ENCODE data around the gene FST. TPM values are rescaled to one million over a fixed set of nuclear protein-coding genes. Genes with fewer than 3 reads are reported as not detected.

Gene FST
- total RNA-seq, 1 donor from 2014 or later = 76.1 TPM

DNA sequence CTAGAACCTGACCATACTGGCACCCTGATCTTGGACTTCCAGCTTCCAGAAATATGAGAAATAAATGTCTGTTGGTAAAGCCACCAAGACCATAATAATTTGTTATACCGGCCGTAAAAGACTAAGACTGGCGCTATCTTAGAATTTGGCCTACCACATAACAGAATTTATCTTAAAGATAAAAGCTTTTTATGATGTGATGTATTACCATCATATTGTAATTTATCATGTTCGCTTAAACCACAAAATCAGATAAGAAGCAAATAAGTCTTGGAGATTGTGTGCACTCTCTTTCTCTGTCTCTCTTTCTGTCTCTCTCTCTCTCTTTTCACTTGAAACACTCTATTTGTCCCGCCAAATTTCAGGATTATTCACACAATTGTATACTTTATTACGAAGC lies 35.6 kb downstream of the FST start:
- no peak for DNase-seq (ENCODE audit: low spot score)

DNA sequence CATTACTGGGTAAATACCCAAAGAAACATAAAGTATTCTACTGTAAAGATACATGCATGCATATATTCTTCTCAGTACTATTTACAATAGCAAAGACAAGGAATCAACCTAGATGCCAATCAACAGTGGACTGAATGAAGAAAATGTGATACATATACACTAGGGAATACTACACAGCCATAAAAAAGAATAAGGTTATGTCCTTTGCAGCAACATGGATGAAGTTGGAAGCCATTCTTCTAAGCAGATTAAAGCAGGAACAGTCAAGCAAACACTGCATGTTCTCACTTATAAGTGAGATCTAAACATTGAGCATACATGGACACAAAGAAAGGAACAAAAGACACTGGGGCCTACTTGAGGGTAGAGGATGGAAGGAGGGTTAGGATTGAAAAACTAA lies 40.4 kb downstream of the FST start:
- DNase-seq (ENCODE audit: low spot score) = no peak

Other genes starting within 250 kb of the FST start
- gene NDUFS4, start 80.0 kb downstream of the FST start, total RNA-seq (ENCODE audit: insufficient read depth, low replicate concordance) = 71.3 TPM

Measured in umbilical cord (tissue), 2 donors.